ENCODE results near the gene POMP. TPM values are rescaled to one million over a fixed set of nuclear protein-coding genes. Genes with fewer than 3 reads are reported as not detected.
A peak's percentile ranks its signal among the peaks of the same experiment; 100 is the strongest.

Gene POMP
- total and polyA plus RNA-seq, 5 experiments from 2014 or later, result 19.9 to 93.4 (median 74.9) TPM

DNA sequence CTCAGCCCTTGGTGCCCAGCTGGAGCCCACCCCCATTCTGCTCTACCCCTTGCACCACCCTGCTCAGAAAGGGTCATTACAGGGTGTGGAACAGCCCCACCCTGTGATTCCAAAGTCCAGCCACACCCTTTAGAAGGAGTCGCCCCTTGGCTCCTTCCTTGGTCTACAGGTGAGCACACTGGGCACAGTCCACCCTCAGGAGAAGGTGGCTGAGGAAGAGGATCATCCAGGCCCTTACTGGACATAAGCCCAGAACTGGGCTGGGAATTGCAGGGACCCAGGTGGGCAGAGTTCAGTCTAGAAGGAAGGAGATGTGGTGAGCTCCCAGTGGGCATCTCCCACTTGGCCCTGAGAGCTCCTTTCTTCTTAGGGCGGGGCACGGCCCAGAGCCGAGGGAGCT, 51.2 kb downstream of the POMP start:
- Mint-ChIP-seq H3K4me1 (peaks cover 0 to 19% (median 7%) of the 10 kb centered on the region in 4 donors), H3K27ac (no peak overlapping the region), H3K36me3 (peaks cover 5 to 73% (median 35%) of the 10 kb centered on the region in 3 donors), H3K4me3 (no peak overlapping the region), H3K9me3 (no peaks in the 10 kb centered on the region), H3K27me3 (no peaks in the 10 kb centered on the region)
- no peak for DNase-seq
- ATAC-seq, result no peak
- POLR2A ChIA-PET, result no interaction called here

DNA sequence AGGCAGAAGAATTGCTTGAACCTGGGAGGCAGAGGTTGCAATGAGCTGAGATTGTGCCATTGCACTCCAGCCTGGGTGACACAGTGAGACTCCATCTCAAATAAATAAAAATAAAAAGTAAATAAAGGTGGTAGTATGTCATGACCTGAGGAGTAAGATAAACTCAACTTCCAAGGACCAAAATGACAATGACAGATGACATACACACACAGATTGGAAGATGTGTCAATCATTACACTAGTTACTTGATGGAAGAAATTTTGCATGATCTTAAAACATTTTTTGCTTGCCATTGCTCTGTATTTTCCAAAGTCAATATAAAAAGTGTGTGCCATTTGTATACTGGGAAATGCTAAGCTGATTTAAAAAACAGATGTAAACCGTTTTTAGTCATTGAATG, 55.7 kb downstream of the POMP start:
- Mint-ChIP-seq H3K27me3 (no peaks in the 10 kb centered on the region), H3K4me1 (peaks cover 20 to 47% (median 40%) of the 10 kb centered on the region in 4 donors), H3K36me3 (peaks cover 0 to 36% (median 21%) of the 10 kb centered on the region in 3 donors), H3K27ac (peak overlapping the region in 2 of 10 donors; percentile 48 to 83), H3K4me3 (peak overlapping the region in 1 of 10 donors; percentile 18), H3K9me3 (no peaks in the 10 kb centered on the region)
- ATAC-seq (no peak), DNase-seq (no peak)
- POLR2A ChIA-PET, result no interaction called here

GRCh38 chr13:28716511-28716910, 57.6 kb downstream of the POMP start:
- peak overlapping the region in 9 of 10 donors; percentile 42 to 98 (median 94) for H3K4me3 Mint-ChIP-seq
- H3K36me3 Mint-ChIP-seq, result peaks cover 0 to 22% (median 12%) of the 10 kb centered on the region in 3 donors
- POLR2A ChIA-PET, result no interaction called here
- peak overlapping the region in 5 of 10 donors; percentile 30 to 93 (median 77) for H3K27ac Mint-ChIP-seq
- DNase-seq (no peak), ATAC-seq (no peak)
- H3K27me3 Mint-ChIP-seq, result no peaks in the 10 kb centered on the region
- peaks cover 20 to 48% (median 42%) of the 10 kb centered on the region in 4 donors for H3K4me1 Mint-ChIP-seq
- H3K9me3 Mint-ChIP-seq, result no peaks in the 10 kb centered on the region

DNA sequence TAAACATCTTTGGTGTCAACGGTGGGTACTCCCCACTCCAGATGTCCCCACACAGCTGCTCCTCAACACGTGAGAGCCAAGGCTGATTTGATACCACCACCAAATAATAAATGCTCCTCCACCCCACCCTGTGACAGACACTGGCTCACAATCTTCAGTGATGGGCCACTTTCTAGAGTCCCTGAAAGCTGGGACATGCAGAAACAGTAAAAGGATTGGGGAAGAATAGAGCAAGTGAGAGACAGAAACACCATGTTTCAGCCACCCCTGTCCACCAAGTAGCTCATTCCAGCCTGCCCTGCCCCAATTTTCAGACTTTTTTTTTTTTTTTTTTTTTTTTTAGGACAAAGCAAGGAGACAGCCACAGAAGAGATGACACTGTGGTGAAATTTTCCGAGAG, 58.2 kb downstream of the POMP start:
- Mint-ChIP-seq H3K9me3 (no peaks in the 10 kb centered on the region), H3K4me1 (peaks cover 20 to 48% (median 42%) of the 10 kb centered on the region in 4 donors), H3K36me3 (peaks cover 0 to 17% (median 9%) of the 10 kb centered on the region in 3 donors), H3K27ac (peak overlapping the region in 9 of 10 donors; percentile 46 to 98 (median 90)), H3K27me3 (peaks cover 0 to 2% (median 0%) of the 10 kb centered on the region in 5 donors), H3K4me3 (peak overlapping the region; percentile 52 to 98 (median 94))
- no peak for ATAC-seq
- DNase-seq, result no peak
- POLR2A ChIA-PET, result interaction anchor here (1.4 to 2.6 kb wide), 2 partner anchors 12 to 58 kb away, joined by 4 to 30 read pairs; partner anchors contain the start of gene POMP

DNA sequence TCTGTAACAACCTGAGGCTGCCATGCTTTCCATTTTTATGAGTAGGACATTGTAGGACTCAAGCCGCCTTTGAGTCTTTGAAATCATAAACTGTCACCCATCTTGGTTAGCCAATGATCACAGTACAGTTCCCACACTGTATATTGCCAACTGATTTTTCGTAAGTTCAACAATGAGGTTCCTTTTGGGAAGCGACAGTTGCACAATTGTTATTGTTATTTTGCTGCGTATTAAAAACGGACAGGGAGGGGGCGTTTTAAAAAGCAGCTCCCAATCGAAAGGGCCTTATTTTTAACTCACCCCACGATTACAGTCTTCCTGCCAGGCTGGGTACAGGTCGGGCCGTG, 59.2 kb downstream of the POMP start:
- POLR2A ChIA-PET, result interaction anchor here (0.6 to 2.6 kb wide), 4 partner anchors 13 to 139 kb away, joined by 3 to 30 read pairs (median 4); partner anchors contain the start of gene POMP
- ATAC-seq (peak; percentile 1), DNase-seq (no peak)
- Mint-ChIP-seq H3K27ac (peak overlapping the region; percentile 93 to 99 (median 97)), H3K36me3 (peaks cover 0 to 9% (median 6%) of the 10 kb centered on the region in 3 donors), H3K9me3 (no peaks in the 10 kb centered on the region), H3K4me1 (peaks cover 20 to 46% (median 40%) of the 10 kb centered on the region in 4 donors), H3K4me3 (peak overlapping the region; percentile 89 to 98 (median 94)), H3K27me3 (peaks cover 0 to 2% (median 0%) of the 10 kb centered on the region in 5 donors)

- H3K9me3 Mint-ChIP-seq, result no peaks in the 10 kb centered on the region
- ATAC-seq, result peak; percentile 97 to 98
- POLR2A ChIA-PET, result interaction anchor here (0.6 to 2.6 kb wide), 4 partner anchors 13 to 140 kb away, joined by 3 to 30 read pairs (median 4); partner anchors contain the start of gene POMP
- peaks cover 0 to 2% (median 0%) of the 10 kb centered on the region in 5 donors for H3K27me3 Mint-ChIP-seq
- peak; percentile 94 to 99 (median 96) for DNase-seq
- H3K36me3 Mint-ChIP-seq, result peaks cover 0 to 6% (median 6%) of the 10 kb centered on the region in 3 donors
- H3K4me1 Mint-ChIP-seq, result peaks cover 20 to 44% (median 38%) of the 10 kb centered on the region in 4 donors
- peak within 1 kb of the TSS; percentile 89 to 98 (median 94) for H3K4me3 Mint-ChIP-seq
- H3K27ac Mint-ChIP-seq, result peak within 1 kb of the TSS; percentile 93 to 99 (median 97)
Measured at GRCh38 chr13:28718543-28719226, 59.8 kb downstream of the POMP start, which contains the start of gene SLC46A3. Gene SLC46A3 (minus strand): TSS chr13:28718970. CDS start chr13:28717998, 972 bp downstream.

GRCh38 chr13:28719227-28720055, 60.5 kb downstream of the POMP start:
- H3K36me3 Mint-ChIP-seq, result peaks cover 0 to 6% (median 6%) of the 10 kb centered on the region in 3 donors
- POLR2A ChIA-PET, result interaction anchor here (0.7 to 2.6 kb wide), 2 partner anchors 61 kb away, joined by 9 to 30 read pairs; partner anchors contain the start of gene POMP
- peaks cover 20 to 44% (median 38%) of the 10 kb centered on the region in 4 donors for H3K4me1 Mint-ChIP-seq
- no peaks in the 10 kb centered on the region for H3K9me3 Mint-ChIP-seq
- peak overlapping the region; percentile 89 to 98 (median 94) for H3K4me3 Mint-ChIP-seq
- H3K27me3 Mint-ChIP-seq, result peaks cover 0 to 3% (median 0%) of the 10 kb centered on the region in 5 donors
- peak overlapping the region; percentile 92 to 99 (median 97) for H3K27ac Mint-ChIP-seq
- DNase-seq, result no peak
- no peak for ATAC-seq

DNA sequence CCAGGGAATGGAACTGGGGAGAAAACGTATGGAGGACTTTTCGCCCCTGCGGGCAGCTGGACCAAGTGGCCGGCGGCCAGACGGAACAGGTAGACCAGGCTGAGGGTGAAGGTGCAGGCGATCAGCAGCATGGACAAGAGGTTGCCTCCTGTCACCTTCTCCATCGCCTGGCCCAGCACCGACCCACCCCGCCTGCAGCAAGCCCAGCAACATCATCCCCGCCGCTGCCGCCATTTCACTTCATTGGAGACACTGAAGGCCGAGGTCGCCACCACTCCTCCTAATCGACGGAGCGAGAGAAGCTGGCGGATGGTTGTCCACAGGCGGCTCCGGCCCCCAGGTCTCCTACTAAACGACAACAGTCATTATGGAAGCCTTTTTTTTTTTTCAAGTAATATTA, 64.9 kb downstream of the POMP start:
- DNase-seq, result no peak
- POLR2A ChIA-PET, result no interaction called here
- Mint-ChIP-seq H3K27ac (no peak overlapping the region), H3K4me1 (peaks cover 8 to 11% (median 10%) of the 10 kb centered on the region in 4 donors), H3K36me3 (peaks cover 0 to 2% (median 0%) of the 10 kb centered on the region in 3 donors), H3K4me3 (no peak overlapping the region), H3K9me3 (no peaks in the 10 kb centered on the region), H3K27me3 (peaks cover 0 to 16% (median 12%) of the 10 kb centered on the region in 5 donors)
- no peak for ATAC-seq

- DNase-seq (no peak), ATAC-seq (no peak)
- H3K36me3 Mint-ChIP-seq, result peaks cover 0 to 2% (median 0%) of the 10 kb centered on the region in 3 donors
- no peak overlapping the region for H3K27ac Mint-ChIP-seq
- H3K4me1 Mint-ChIP-seq, result peaks cover 0 to under 1% (median 0%) of the 10 kb centered on the region in 4 donors
- POLR2A ChIA-PET, result no interaction called here
- no peak overlapping the region for H3K4me3 Mint-ChIP-seq
- H3K27me3 Mint-ChIP-seq, result peaks cover 0 to 16% (median 12%) of the 10 kb centered on the region in 5 donors
- H3K9me3 Mint-ChIP-seq, result no peaks in the 10 kb centered on the region
Measured at GRCh38 chr13:28725046-28725610, 66.2 kb downstream of the POMP start.

Other genes starting within 250 kb of the POMP start
- 1 to 10 TPM; 1.3 TPM for gene FLT1, start 164.0 kb upstream of the POMP start, total RNA-seq
- 1 to 10 TPM in 2 of 3 donors, under 1 TPM in 1; 0.97 to 2.4 (median 2.0) TPM for gene FLT1, start 164.0 kb upstream of the POMP start, polyA plus RNA-seq
- gene SLC46A3, start 59.8 kb downstream of the POMP start, total RNA-seq, result 10 to 100 TPM; 21.7 to 22.3 TPM
- 10 to 100 TPM; 29.6 to 35.9 (median 34.8) TPM for gene SLC46A3, start 59.8 kb downstream of the POMP start, polyA plus RNA-seq
- gene MTUS2, start 161.2 kb downstream of the POMP start, total RNA-seq, result not detected
- gene MTUS2, start 161.2 kb downstream of the POMP start, polyA plus RNA-seq, result under 1 TPM in 2 of 3 donors, not detected in 1; 0.02 to 0.04 TPM

All from naive thymus-derived CD8-positive, alpha-beta T cell (primary cell).